H1 (cell line): Measurements from ENCODE around the gene ARHGAP24. TPM values are rescaled to one million over a fixed set of nuclear protein-coding genes. Genes with fewer than 3 reads are reported as not detected.

Source experiments
- CTCF ChIA-PET: fragments of 300-600 bp; sonication (Branson Sonifier 250); formaldehyde crosslinking; loops from one replicate; lab custom pipeline; 2021; ENCODE audit not compliant: partially characterized antibody; lab: Charles Lee
- POLR2A ChIA-PET: fragments of 300-600 bp; sonication (Branson Sonifier 250); formaldehyde crosslinking; loops from one replicate; lab custom pipeline; 2021; ENCODE audit warnings: inconsistent platforms; ENCODE audit not compliant: partially characterized antibody; lab: Charles Lee
- DNase-seq, 2 experiments: peaks; one replicate each; pipeline versions ENCODE4 v3.0.0 to v3.0.0-alpha.2; 2010 to 2022; ENCODE audit warnings: low spot score in 2 of 2, low read depth in 1 of 2, mixed read lengths in 1 of 2
- FAIRE-seq: peaks from 2 replicates; lab custom pipeline; 2011; peaks lifted over from hg19 to GRCh38; lab: Jason Lieb, UNC
- H2AFZ ChIP-seq: 2 replicates; pipeline ENCODE4 v1.8.1; 2012; ENCODE audit warnings: low read length, inconsistent platforms
- H2AK5ac ChIP-seq: 2 replicates; pipeline ENCODE4 v1.6.1; 2013; ENCODE audit warnings: low read depth, low read length
- H2BK120ac ChIP-seq: replicated peaks from 2 replicates; pipeline ENCODE3; 2013; ENCODE audit warnings: low read depth, low read length, inconsistent platforms
- H2BK12ac ChIP-seq: 2 replicates; pipeline ENCODE4 v1.6.1; 2013; ENCODE audit warnings: low read depth, low read length
- H2BK15ac ChIP-seq: 2 replicates; pipeline ENCODE4 v1.6.1; 2013; ENCODE audit warnings: low read length
- H2BK20ac ChIP-seq: 2 replicates; pipeline ENCODE4 v1.6.1; 2013; ENCODE audit warnings: low read length
- H2BK5ac ChIP-seq: 2 replicates; pipeline ENCODE4 v1.6.1; 2013; ENCODE audit warnings: low read depth, low read length
- H3K14ac ChIP-seq: 2 replicates; pipeline ENCODE4 v1.6.1; 2013; ENCODE audit warnings: inconsistent platforms; ENCODE audit not compliant: insufficient read length
- H3K18ac ChIP-seq: 2 replicates; pipeline ENCODE4 v1.6.1; 2013; ENCODE audit warnings: low read length; ENCODE audit errors: extremely low read depth
- H3K23ac ChIP-seq: 2 replicates; pipeline ENCODE4 v1.6.1; 2013; ENCODE audit warnings: inconsistent platforms; ENCODE audit not compliant: insufficient read length
- H3K23me2 ChIP-seq: 2 replicates; pipeline ENCODE4 v1.6.1; 2013; ENCODE audit warnings: low read depth, low read length
- H3K27ac ChIP-seq: 2 replicates; pipeline ENCODE4 v1.6.1; 2011; ENCODE audit warnings: low read depth, low read length, inconsistent platforms
- H3K27me3 ChIP-seq, 4 experiments: replicated peaks in 1 of 4; 1 replicate in 1 of 4; 2 replicates in 3 of 4; pipeline versions ENCODE4 v1.6.1 to v1.8.1; 2011 to 2013; ENCODE audit warnings: low read length in 3 of 4, mild to moderate bottlenecking in 3 of 4, inconsistent platforms in 2 of 4, mixed read lengths in 2 of 4, moderate library complexity in 1 of 4; ENCODE audit not compliant: control insufficient read depth in 3 of 4, insufficient read depth in 3 of 4; ENCODE audit errors: extremely low read depth in 1 of 4
- H3K36me3 ChIP-seq, 4 experiments: 2 replicates each; pipeline versions ENCODE4 v1.6.1 to v1.8.1; 2011 to 2013; ENCODE audit warnings: mild to moderate bottlenecking in 4 of 4, low read length in 3 of 4, moderate library complexity in 2 of 4, control low read depth in 1 of 4, inconsistent platforms in 1 of 4; ENCODE audit not compliant: insufficient read depth in 4 of 4, control insufficient read depth in 2 of 4
- H3K4ac ChIP-seq: replicated peaks from 2 replicates; pipeline ENCODE3; 2013; ENCODE audit warnings: low read length, low read depth, mixed read lengths, inconsistent platforms; ENCODE audit not compliant: insufficient read length
- H3K4me1 ChIP-seq, 4 experiments: replicated peaks in 1 of 4; 1 replicate in 1 of 4; 2 replicates in 3 of 4; pipeline versions ENCODE4 v1.6.1 to v1.8.1; 2011 to 2013; ENCODE audit warnings: low read length in 3 of 4, inconsistent platforms in 2 of 4, mixed read lengths in 1 of 4; ENCODE audit not compliant: insufficient read depth in 4 of 4, control insufficient read depth in 3 of 4
- H3K4me2 ChIP-seq, 2 experiments: 2 replicates each; pipeline versions ENCODE4 v1.6.1 to v1.8.1; 2011 to 2013; ENCODE audit warnings: low read depth in 2 of 2, low read length in 2 of 2, control low read depth in 1 of 2, inconsistent platforms in 1 of 2, mild to moderate bottlenecking in 1 of 2; ENCODE audit not compliant: insufficient read depth in 1 of 2
- H3K4me3 ChIP-seq, 4 experiments: fragments of 200-600, 300-600 bp in 1 of 4; sonication (generic), shearing (Covaris generic), sonication (Bioruptor Twin) in 1 of 4; 2 replicates each; pipeline versions ENCODE4 v1.5.1 to v1.8.1; 2011 to 2016; ENCODE audit warnings: low read length in 4 of 4, low read depth in 3 of 4, control low read depth in 2 of 4, inconsistent platforms in 2 of 4, mild to moderate bottlenecking in 2 of 4, mixed read lengths in 1 of 4, moderate library complexity in 1 of 4; ENCODE audit not compliant: insufficient read depth in 2 of 4; ENCODE audit errors: extremely low read depth in 1 of 4
- H3K56ac ChIP-seq: replicated peaks from 2 replicates; pipeline ENCODE3; 2013; ENCODE audit warnings: low read depth, mild to moderate bottlenecking, mixed read lengths, low read length, inconsistent platforms; ENCODE audit not compliant: insufficient read length
- H3K79me1 ChIP-seq: 2 replicates; pipeline ENCODE4 v1.6.1; 2013; ENCODE audit warnings: low read depth, low read length, control low read depth
- H3K79me2 ChIP-seq, 2 experiments: 2 replicates each; pipeline versions ENCODE4 v1.6.1 to v1.8.1; 2012 to 2013; ENCODE audit warnings: low read length in 2 of 2, mild to moderate bottlenecking in 2 of 2, inconsistent platforms in 1 of 2; ENCODE audit not compliant: insufficient read depth in 2 of 2, control insufficient read depth in 1 of 2
- H3K9ac ChIP-seq, 4 experiments: replicated peaks in 1 of 4; 1 replicate in 1 of 4; 2 replicates in 3 of 4; pipeline versions ENCODE4 v1.6.1 to v1.8.1; 2011 to 2013; ENCODE audit warnings: low read depth in 3 of 4, low read length in 3 of 4, control low read depth in 2 of 4, mild to moderate bottlenecking in 2 of 4, moderate library complexity in 2 of 4, inconsistent platforms in 1 of 4; ENCODE audit errors: extremely low read depth in 1 of 4
- H3K9me3 ChIP-seq, 2 experiments: 2 replicates each; pipeline versions ENCODE4 v1.6.1 to v1.8.1; 2012 to 2013; ENCODE audit warnings: mild to moderate bottlenecking in 2 of 2, moderate library complexity in 2 of 2, control low read depth in 1 of 2, inconsistent platforms in 1 of 2, low read depth in 1 of 2, low read length in 1 of 2, mixed read lengths in 1 of 2; ENCODE audit not compliant: insufficient read depth in 2 of 2
- H4K20me1 ChIP-seq, 2 experiments: replicated peaks in 1 of 2; 2 replicates each; pipeline versions ENCODE3 to v1.8.1; 2011 to 2013; ENCODE audit warnings: inconsistent platforms in 2 of 2, low read length in 2 of 2, mild to moderate bottlenecking in 1 of 2; ENCODE audit not compliant: insufficient read depth in 2 of 2, control insufficient read depth in 1 of 2
- H4K5ac ChIP-seq: 2 replicates; pipeline ENCODE4 v1.6.1; 2013; ENCODE audit warnings: low read length, low read depth, mixed read lengths, inconsistent platforms; ENCODE audit not compliant: insufficient read length
- H4K8ac ChIP-seq: 2 replicates; pipeline ENCODE4 v1.8.0; 2013; ENCODE audit warnings: mild to moderate bottlenecking, moderate library complexity, low read length, inconsistent platforms; ENCODE audit not compliant: insufficient read depth; ENCODE audit errors: extremely low read depth
- H4K91ac ChIP-seq: replicated peaks from 2 replicates; pipeline ENCODE3; 2013; ENCODE audit warnings: low read length, mixed read lengths, inconsistent platforms; ENCODE audit not compliant: insufficient read length
- BACH1 ChIP-seq: IDR thresholded peaks from 2 replicates; pipeline ENCODE4 v1.6.1; 2012; ENCODE audit warnings: low read length, improper control_type of control experiment
- EP300 ChIP-seq, 2 experiments: IDR thresholded peaks; 1 replicate in 1 of 2; 2 replicates in 1 of 2; pipeline ENCODE4 v1.6.1; 2011 to 2012; ENCODE audit warnings: low read depth in 2 of 2, low read length in 2 of 2, mild to moderate bottlenecking in 2 of 2, borderline replicate concordance in 1 of 2, inconsistent platforms in 1 of 2, moderate library complexity in 1 of 2
- GABPA ChIP-seq: IDR thresholded peaks from 2 replicates; pipeline ENCODE4 v1.6.1; 2011; ENCODE audit warnings: mild to moderate bottlenecking, low read length, moderate library complexity, borderline replicate concordance; ENCODE audit not compliant: insufficient read depth
- KDM5A ChIP-seq: fragments of 200-600 bp; IDR thresholded peaks from 2 replicates; pipeline ENCODE4 v1.7.1; 2012; ENCODE audit warnings: mild to moderate bottlenecking, low read length, inconsistent platforms, mixed read lengths
- NRF1 ChIP-seq: IDR thresholded peaks from 2 replicates; pipeline ENCODE4 v1.6.1; 2011; ENCODE audit warnings: mild to moderate bottlenecking, low read depth, low read length, improper control_type of control experiment
- RBBP5 ChIP-seq: IDR thresholded peaks from 2 replicates; pipeline ENCODE4 v1.7.1; 2012; ENCODE audit warnings: low read depth, mild to moderate bottlenecking, inconsistent platforms, low read length, moderate library complexity, borderline replicate concordance
- RFX5 ChIP-seq: IDR thresholded peaks from 2 replicates; pipeline ENCODE4 v1.6.1; 2011; ENCODE audit warnings: low read depth, low read length, improper control_type of control experiment, borderline replicate concordance
- RXRA ChIP-seq: IDR thresholded peaks from 2 replicates; pipeline ENCODE4 v1.6.1; 2011; ENCODE audit warnings: low read depth, mild to moderate bottlenecking, low read length, moderate library complexity; ENCODE audit not compliant: insufficient read depth
- SAP30 ChIP-seq: fragments of 300-600 bp; sonication (generic); IDR thresholded peaks from 2 replicates; pipeline ENCODE4 v1.7.1; 2012; ENCODE audit warnings: low read length, moderate library complexity, mild to moderate bottlenecking, inconsistent platforms; ENCODE audit not compliant: insufficient read depth, insufficient replicate concordance
- SIN3A ChIP-seq, 2 experiments: IDR thresholded peaks in 1 of 2; conservative IDR thresholded peaks in 1 of 2; 2 replicates each; pipeline ENCODE4 v1.6.1; 2011 to 2012; ENCODE audit warnings: low read length in 2 of 2, improper control_type of control experiment in 1 of 2, low read depth in 1 of 2, mild to moderate bottlenecking in 1 of 2
- SP4 ChIP-seq: IDR thresholded peaks from 2 replicates; pipeline ENCODE4 v1.6.1; 2012; ENCODE audit warnings: low read length, inconsistent platforms
- YY1 ChIP-seq: IDR thresholded peaks from 2 replicates; pipeline ENCODE4 v1.6.1; 2011; ENCODE audit warnings: low read depth, mild to moderate bottlenecking, low read length
- ZNF274 ChIP-seq: IDR thresholded peaks from 2 replicates; pipeline ENCODE4 v1.7.0; 2012; ENCODE audit warnings: low read length, borderline replicate concordance; ENCODE audit errors: extremely low read depth
- WGBS, 2 experiments: shearing (Covaris generic) in 1 of 2; methylation state at CpG; one replicate each; pipeline versions ENCODE4 v1.1.6 to v1.1.7; 2013 to 2015; ENCODE audit warnings: low lambda C conversion rate in 2 of 2, mixed read lengths in 2 of 2, inconsistent platforms in 1 of 2, low coverage in 1 of 2, missing lambda C conversion rate in 1 of 2; ENCODE audit not compliant: insufficient replicate concordance in 2 of 2, insufficient coverage in 1 of 2, insufficient read length in 1 of 2; ENCODE audit errors: extremely low coverage in 1 of 2, missing lambda C conversion rate in 1 of 2; 5-methylcytosine and 5-hydroxymethylcytosine counted together
- polyA plus RNA-seq, 7 experiments: library from polyadenylated mRNA; depleted of rRNA in 3 of 7; stranded (reverse) in 5 of 7; unstranded in 2 of 7; fragments of >200 nt in 5 of 7; fragments of 200-250 nt in 2 of 7; gene quantifications; 1 replicate in 5 of 7; 2 replicates in 1 of 7; 4 replicates in 1 of 7; pipeline versions ENCODE4 v1.2.1 to v1.2.3, GENCODE V29; 2011 to 2013; ENCODE audit warnings: missing spikeins in 2 of 7, mixed read lengths in 2 of 7
- total RNA-seq: library from RNA; stranded (reverse); fragmentation: NEBNext Ultra II Directional; extraction: Animal tissue kit (Norgen Biotek cat#: 25700); gene quantifications from 2 replicates; pipeline ENCODE4 v1.2.1, GENCODE V29; 2021

ARHGAP24 gene
- total and polyA plus RNA-seq, 2 of the 8 experiments (the other 6 are each of a cell fraction or from before 2014, with no cell fraction given) = 0.08 to 0.50 TPM

- Histone ChIP-seq H3K27me3 (no peaks in the 10 kb centered on the region), H4K8ac (no peak overlapping the region), H2BK12ac (no peak overlapping the region), H2BK20ac (no peak overlapping the region), H2AFZ (no peak overlapping the region), H2BK5ac (no peak overlapping the region), H3K18ac (no peak overlapping the region), H3K14ac (no peak overlapping the region), H2BK15ac (no peak overlapping the region), H2BK120ac (no peak overlapping the region), H3K9ac (no peak overlapping the region), H4K5ac (no peak overlapping the region), H3K27ac (no peak overlapping the region), H2AK5ac (no peak overlapping the region), H3K79me2 (no peaks in the 10 kb centered on the region), H3K23me2 (no peaks in the 10 kb centered on the region), H3K79me1 (no peaks in the 10 kb centered on the region), H3K4me1 (no peaks in the 10 kb centered on the region), H3K56ac (no peak overlapping the region), H3K9me3 (no peaks in the 10 kb centered on the region), H3K23ac (no peak overlapping the region), H3K4me3 (no peak overlapping the region), H4K20me1 (no peaks in the 10 kb centered on the region), H3K4ac (no peak overlapping the region), H3K4me2 (no peak overlapping the region), H4K91ac (no peak overlapping the region), H3K36me3 (no peaks in the 10 kb centered on the region)
- no peak for DNase-seq
- no peak for TF ChIP-seq RBBP5
- TF ChIP-seq RFX5 = no peak
- TF ChIP-seq SIN3A (conservative IDR thresholded peaks at IDR 0.05 in 1 of 2, IDR thresholded peaks at IDR 0.05 in 1 of 2; ENCODE audit: low read depth in 1 of 2, low read length in 2 of 2) = no peak
- TF ChIP-seq BACH1 = no peak
- no peak for TF ChIP-seq SP4
- TF ChIP-seq KDM5A = no peak
- TF ChIP-seq YY1 = no peak
- TF ChIP-seq SAP30 = no peak
- TF ChIP-seq GABPA = no peak
- TF ChIP-seq ZNF274 = no peak
- no peak for TF ChIP-seq RXRA
- no peak for TF ChIP-seq EP300 (IDR thresholded peaks at IDR 0.05; ENCODE audit: borderline replicate concordance in 1 of 2, low read depth in 2 of 2, low read length in 2 of 2)
- no peak for TF ChIP-seq NRF1
- no peak for FAIRE-seq
- ChIA-PET POLR2A (no interaction called here), CTCF (interaction anchor here (0.6 to 2.0 kb wide), 2 partner anchors 25 to 287 kb away, joined by 3 to 6 read pairs; no protein-coding TSS in a partner anchor)
- WGBS, 2 experiments = 98% methylated on average over 2 of the region's 2 CpGs; no CpG with 5 or more reads in 1 of the 2 experiments
Observed at GRCh38 chr4:85722807-85723206, 247.9 kb downstream of the ARHGAP24 start.
